ENCODE measurements around the gene DCHS2.

DCHS2 gene

GRCh38 chr4:154487145-154487544 is 4.5 kb downstream of the DCHS2 start:
- Histone ChIP-seq H3K4me3 (ENCODE audit: low read depth in 1 of 2, low read length in 2 of 2) (no peak overlapping the region), H3K36me3 (ENCODE audit: control insufficient read depth in 1 of 2, insufficient read depth in 2 of 2, low read length in 2 of 2) (no peaks in the 10 kb centered on the region), H3K27ac (ENCODE audit: low read length) (no peak overlapping the region), H3K27me3 (ENCODE audit: low read depth, low read length) (peaks cover 6% of the 10 kb centered on the region), H3K9me3 (ENCODE audit: control insufficient read depth in 1 of 2, low read length in 2 of 2) (no peaks in the 10 kb centered on the region), H3K4me1 (ENCODE audit: control insufficient read depth in 1 of 2, insufficient read depth in 2 of 2, low read length in 2 of 2) (peaks cover 0 to 14% of the 10 kb centered on the region in 2 donors)

- H3K27me3 ChIP-seq (ENCODE audit: low read depth, low read length) = peaks cover 5% of the 10 kb centered on the region
- H3K4me1 ChIP-seq (ENCODE audit: control insufficient read depth in 1 of 2, insufficient read depth in 2 of 2, low read length in 2 of 2) = peaks cover 0 to 2% of the 10 kb centered on the region in 2 donors
- H3K9me3 ChIP-seq (ENCODE audit: control insufficient read depth in 1 of 2, low read length in 2 of 2) = no peaks in the 10 kb centered on the region
- no peak overlapping the region for H3K27ac ChIP-seq (ENCODE audit: low read length)
- no peak overlapping the region for H3K4me3 ChIP-seq (ENCODE audit: low read depth in 1 of 2, low read length in 2 of 2)
- no peaks in the 10 kb centered on the region for H3K36me3 ChIP-seq (ENCODE audit: control insufficient read depth in 1 of 2, insufficient read depth in 2 of 2, low read length in 2 of 2)
Measured at GRCh38 chr4:154485127-154485773, 6.3 kb downstream of the DCHS2 start.

GRCh38 chr4:154478547-154478946 is 13.1 kb downstream of the DCHS2 start:
- no peak overlapping the region for H3K27ac ChIP-seq (ENCODE audit: low read length)
- no peaks in the 10 kb centered on the region for H3K4me1 ChIP-seq (ENCODE audit: control insufficient read depth in 1 of 2, insufficient read depth in 2 of 2, low read length in 2 of 2)
- no peaks in the 10 kb centered on the region for H3K27me3 ChIP-seq (ENCODE audit: low read depth, low read length)
- no peaks in the 10 kb centered on the region for H3K36me3 ChIP-seq (ENCODE audit: control insufficient read depth in 1 of 2, insufficient read depth in 2 of 2, low read length in 2 of 2)
- H3K9me3 ChIP-seq (ENCODE audit: control insufficient read depth in 1 of 2, low read length in 2 of 2) = no peaks in the 10 kb centered on the region
- H3K4me3 ChIP-seq (ENCODE audit: low read depth in 1 of 2, low read length in 2 of 2) = no peak overlapping the region

GRCh38 chr4:154478128-154478527 is 13.5 kb downstream of the DCHS2 start:
- Histone ChIP-seq H3K4me3 (ENCODE audit: low read depth in 1 of 2, low read length in 2 of 2) (no peak overlapping the region), H3K4me1 (ENCODE audit: control insufficient read depth in 1 of 2, insufficient read depth in 2 of 2, low read length in 2 of 2) (no peaks in the 10 kb centered on the region), H3K27ac (ENCODE audit: low read length) (no peak overlapping the region), H3K27me3 (ENCODE audit: low read depth, low read length) (no peaks in the 10 kb centered on the region), H3K9me3 (ENCODE audit: control insufficient read depth in 1 of 2, low read length in 2 of 2) (no peaks in the 10 kb centered on the region), H3K36me3 (ENCODE audit: control insufficient read depth in 1 of 2, insufficient read depth in 2 of 2, low read length in 2 of 2) (no peaks in the 10 kb centered on the region)

GRCh38 chr4:154476232-154476631 is 15.4 kb downstream of the DCHS2 start:
- Histone ChIP-seq H3K27me3 (ENCODE audit: low read depth, low read length) (no peaks in the 10 kb centered on the region), H3K27ac (ENCODE audit: low read length) (no peak overlapping the region), H3K36me3 (ENCODE audit: control insufficient read depth in 1 of 2, insufficient read depth in 2 of 2, low read length in 2 of 2) (no peaks in the 10 kb centered on the region), H3K9me3 (ENCODE audit: control insufficient read depth in 1 of 2, low read length in 2 of 2) (no peaks in the 10 kb centered on the region), H3K4me1 (ENCODE audit: control insufficient read depth in 1 of 2, insufficient read depth in 2 of 2, low read length in 2 of 2) (no peaks in the 10 kb centered on the region), H3K4me3 (ENCODE audit: low read depth in 1 of 2, low read length in 2 of 2) (no peak overlapping the region)

- Histone ChIP-seq H3K9me3 (ENCODE audit: control insufficient read depth in 1 of 2, low read length in 2 of 2) (no peaks in the 10 kb centered on the region), H3K27ac (ENCODE audit: low read length) (no peak overlapping the region), H3K36me3 (ENCODE audit: control insufficient read depth in 1 of 2, insufficient read depth in 2 of 2, low read length in 2 of 2) (no peaks in the 10 kb centered on the region), H3K4me3 (ENCODE audit: low read depth in 1 of 2, low read length in 2 of 2) (no peak overlapping the region), H3K4me1 (ENCODE audit: control insufficient read depth in 1 of 2, insufficient read depth in 2 of 2, low read length in 2 of 2) (no peaks in the 10 kb centered on the region), H3K27me3 (ENCODE audit: low read depth, low read length) (no peaks in the 10 kb centered on the region)
Measured at GRCh38 chr4:154475820-154476219, 15.8 kb downstream of the DCHS2 start.

- no peaks in the 10 kb centered on the region for H3K4me1 ChIP-seq (ENCODE audit: control insufficient read depth in 1 of 2, insufficient read depth in 2 of 2, low read length in 2 of 2)
- no peak overlapping the region for H3K4me3 ChIP-seq (ENCODE audit: low read depth in 1 of 2, low read length in 2 of 2)
- no peaks in the 10 kb centered on the region for H3K9me3 ChIP-seq (ENCODE audit: control insufficient read depth in 1 of 2, low read length in 2 of 2)
- H3K36me3 ChIP-seq (ENCODE audit: control insufficient read depth in 1 of 2, insufficient read depth in 2 of 2, low read length in 2 of 2) = no peaks in the 10 kb centered on the region
- no peak overlapping the region for H3K27ac ChIP-seq (ENCODE audit: low read length)
- H3K27me3 ChIP-seq (ENCODE audit: low read depth, low read length) = no peaks in the 10 kb centered on the region
Measured at GRCh38 chr4:154473497-154473896, 18.1 kb downstream of the DCHS2 start.

- Histone ChIP-seq H3K4me1 (ENCODE audit: control insufficient read depth in 1 of 2, insufficient read depth in 2 of 2, low read length in 2 of 2) (no peaks in the 10 kb centered on the region), H3K27ac (ENCODE audit: low read length) (no peak overlapping the region), H3K9me3 (ENCODE audit: control insufficient read depth in 1 of 2, low read length in 2 of 2) (no peaks in the 10 kb centered on the region), H3K36me3 (ENCODE audit: control insufficient read depth in 1 of 2, insufficient read depth in 2 of 2, low read length in 2 of 2) (no peaks in the 10 kb centered on the region), H3K27me3 (ENCODE audit: low read depth, low read length) (no peaks in the 10 kb centered on the region), H3K4me3 (ENCODE audit: low read depth in 1 of 2, low read length in 2 of 2) (no peak overlapping the region)
Measured at GRCh38 chr4:154472858-154473257, 18.7 kb downstream of the DCHS2 start.

- no peaks in the 10 kb centered on the region for H3K9me3 ChIP-seq (ENCODE audit: control insufficient read depth in 1 of 2, low read length in 2 of 2)
- no peaks in the 10 kb centered on the region for H3K27me3 ChIP-seq (ENCODE audit: low read depth, low read length)
- no peaks in the 10 kb centered on the region for H3K36me3 ChIP-seq (ENCODE audit: control insufficient read depth in 1 of 2, insufficient read depth in 2 of 2, low read length in 2 of 2)
- no peak overlapping the region for H3K27ac ChIP-seq (ENCODE audit: low read length)
- no peak overlapping the region for H3K4me3 ChIP-seq (ENCODE audit: low read depth in 1 of 2, low read length in 2 of 2)
- no peaks in the 10 kb centered on the region for H3K4me1 ChIP-seq (ENCODE audit: control insufficient read depth in 1 of 2, insufficient read depth in 2 of 2, low read length in 2 of 2)
Measured at GRCh38 chr4:154471526-154472331, 19.9 kb downstream of the DCHS2 start.

- no peaks in the 10 kb centered on the region for H3K27me3 ChIP-seq (ENCODE audit: low read depth, low read length)
- no peak overlapping the region for H3K4me3 ChIP-seq (ENCODE audit: low read depth in 1 of 2, low read length in 2 of 2)
- no peaks in the 10 kb centered on the region for H3K9me3 ChIP-seq (ENCODE audit: control insufficient read depth in 1 of 2, low read length in 2 of 2)
- H3K4me1 ChIP-seq (ENCODE audit: control insufficient read depth in 1 of 2, insufficient read depth in 2 of 2, low read length in 2 of 2) = no peaks in the 10 kb centered on the region
- no peak overlapping the region for H3K27ac ChIP-seq (ENCODE audit: low read length)
- H3K36me3 ChIP-seq (ENCODE audit: control insufficient read depth in 1 of 2, insufficient read depth in 2 of 2, low read length in 2 of 2) = no peaks in the 10 kb centered on the region
Measured at GRCh38 chr4:154471032-154471431, 20.6 kb downstream of the DCHS2 start.

- Histone ChIP-seq H3K9me3 (ENCODE audit: control insufficient read depth in 1 of 2, low read length in 2 of 2) (no peaks in the 10 kb centered on the region), H3K4me3 (ENCODE audit: low read depth in 1 of 2, low read length in 2 of 2) (no peak overlapping the region), H3K4me1 (ENCODE audit: control insufficient read depth in 1 of 2, insufficient read depth in 2 of 2, low read length in 2 of 2) (no peaks in the 10 kb centered on the region), H3K36me3 (ENCODE audit: control insufficient read depth in 1 of 2, insufficient read depth in 2 of 2, low read length in 2 of 2) (no peaks in the 10 kb centered on the region), H3K27me3 (ENCODE audit: low read depth, low read length) (no peaks in the 10 kb centered on the region), H3K27ac (ENCODE audit: low read length) (no peak overlapping the region)
Measured at GRCh38 chr4:154467886-154468285, 23.7 kb downstream of the DCHS2 start.

Measured in muscle layer of duodenum (tissue), 2 donors.